Transverse colon (tissue), 3 donors: ENCODE data around the gene KRT33A.

Source experiments
- EP300 ChIP-seq: sonication (generic); formaldehyde crosslinking; IDR thresholded peaks from one replicate; pipeline ENCODE4 v1.6.1; 2017; ENCODE audit warnings: antibody characterized with exemption, low read depth
- POLR2A ChIP-seq: fragments of 450-650 bp; IDR thresholded peaks from one replicate; pipeline ENCODE4 v1.6.1; 2016; ENCODE audit warnings: antibody characterized with exemption, mild to moderate bottlenecking, moderate library complexity
- TF ChIP-seq, protein P1 (sequence below), 5 experiments: fragments of 200-600 bp in 3 of 5; fragments of 450-650 bp in 2 of 5; sonication (generic) in 3 of 5; IDR thresholded peaks; 1 replicate in 2 of 5; 2 replicates in 3 of 5; pipeline ENCODE4 v1.5.1; 2016 to 2017; ENCODE audit warnings: antibody characterized with exemption in 5 of 5, inconsistent platforms in 3 of 5, mild to moderate bottlenecking in 2 of 5, moderate library complexity in 1 of 5

DNA sequence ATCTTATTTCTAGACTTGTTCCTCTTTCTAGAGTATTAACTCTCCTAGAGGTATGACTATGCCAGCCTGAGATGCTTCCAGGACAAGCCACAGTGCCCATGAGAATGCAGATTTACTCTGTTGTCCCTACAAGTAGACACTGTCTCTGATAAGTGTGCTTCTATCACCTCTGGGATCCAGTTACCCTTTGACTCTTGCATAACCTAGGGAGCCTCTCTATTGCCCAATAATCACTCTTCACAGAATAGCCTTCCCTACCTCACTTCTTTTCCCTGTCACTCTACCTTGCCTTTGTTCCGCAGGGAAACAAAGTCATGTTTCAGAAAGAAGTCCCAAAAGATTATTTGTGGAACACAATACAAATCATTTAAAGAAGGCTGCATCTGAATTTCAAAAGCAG is 33.1 kb upstream of the KRT33A start:
- TF ChIP-seq, protein P1, sequence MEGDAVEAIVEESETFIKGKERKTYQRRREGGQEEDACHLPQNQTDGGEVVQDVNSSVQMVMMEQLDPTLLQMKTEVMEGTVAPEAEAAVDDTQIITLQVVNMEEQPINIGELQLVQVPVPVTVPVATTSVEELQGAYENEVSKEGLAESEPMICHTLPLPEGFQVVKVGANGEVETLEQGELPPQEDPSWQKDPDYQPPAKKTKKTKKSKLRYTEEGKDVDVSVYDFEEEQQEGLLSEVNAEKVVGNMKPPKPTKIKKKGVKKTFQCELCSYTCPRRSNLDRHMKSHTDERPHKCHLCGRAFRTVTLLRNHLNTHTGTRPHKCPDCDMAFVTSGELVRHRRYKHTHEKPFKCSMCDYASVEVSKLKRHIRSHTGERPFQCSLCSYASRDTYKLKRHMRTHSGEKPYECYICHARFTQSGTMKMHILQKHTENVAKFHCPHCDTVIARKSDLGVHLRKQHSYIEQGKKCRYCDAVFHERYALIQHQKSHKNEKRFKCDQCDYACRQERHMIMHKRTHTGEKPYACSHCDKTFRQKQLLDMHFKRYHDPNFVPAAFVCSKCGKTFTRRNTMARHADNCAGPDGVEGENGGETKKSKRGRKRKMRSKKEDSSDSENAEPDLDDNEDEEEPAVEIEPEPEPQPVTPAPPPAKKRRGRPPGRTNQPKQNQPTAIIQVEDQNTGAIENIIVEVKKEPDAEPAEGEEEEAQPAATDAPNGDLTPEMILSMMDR (IDR thresholded peaks at IDR 0.05): no peak
- no peak for TF ChIP-seq POLR2A
- TF ChIP-seq EP300: no peak
